ENCODE data around the gene DNAJC12. TPM values are rescaled to one million over a fixed set of nuclear protein-coding genes. Genes with fewer than 3 reads are reported as not detected.

DNAJC12 gene
- total and polyA plus RNA-seq, 7 donors: 2.1 to 20.4 (median 7.8) TPM

DNA sequence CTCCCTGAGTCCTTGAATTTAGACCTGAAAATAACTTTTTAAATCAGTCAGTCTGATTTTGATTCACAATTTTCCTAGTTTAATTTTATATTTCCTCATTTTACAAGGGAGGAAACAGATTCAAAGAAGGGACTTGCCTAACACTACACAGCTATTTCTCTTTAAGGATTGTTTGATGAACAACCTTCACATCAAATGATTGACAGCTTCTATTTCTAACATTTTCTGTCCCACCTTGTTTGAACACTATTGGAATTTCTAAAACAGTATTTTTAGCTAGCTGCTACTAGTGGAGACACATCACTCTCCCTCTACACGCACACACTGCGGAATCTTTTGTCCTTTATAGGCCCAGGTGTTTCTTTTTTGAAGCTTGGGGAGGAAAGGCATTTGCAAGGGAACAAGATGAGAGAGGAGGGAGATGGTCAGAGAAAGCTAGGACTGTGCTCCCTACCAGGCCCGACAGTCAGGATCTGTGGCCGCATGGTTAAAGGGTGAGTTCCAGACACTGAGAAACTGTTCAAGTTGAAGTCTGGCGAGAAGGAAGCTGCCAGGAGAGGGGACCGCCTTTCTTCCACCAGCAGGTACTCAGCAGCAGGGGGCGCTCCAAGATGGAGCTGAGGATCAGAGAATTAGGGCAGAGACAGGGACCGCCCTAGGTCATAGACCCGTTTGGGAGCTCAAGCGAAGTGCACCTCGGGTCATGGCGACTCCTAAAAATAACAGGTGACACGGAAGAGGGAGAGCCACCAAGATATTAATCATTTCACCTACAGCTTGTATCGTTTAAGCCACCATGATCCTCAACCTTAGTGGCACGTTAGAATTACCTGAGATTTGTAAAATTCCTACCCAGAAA lies 49.7 kb downstream of the DNAJC12 start:
- no peaks in the 10 kb centered on the region for H3K9me3 ChIP-seq
- H3K36me3 ChIP-seq (ENCODE audit: insufficient read depth in 1 of 2, low read depth in 1 of 2): no peaks in the 10 kb centered on the region
- TF ChIP-seq CTCF (IDR thresholded peaks at IDR 0.05): peak; percentile 65
- H3K4me3 ChIP-seq: no peak overlapping the region
- 24 to 33% (median 31%) methylated on average over 15 of the region's 15 CpGs for WGBS, 3 donors
- DNase-seq (peak; percentile 63 to 87), ATAC-seq (peak; percentile 91 to 99 (median 96))
- H3K27ac ChIP-seq: peak overlapping the region; percentile 50
- H3K4me1 ChIP-seq: no peaks in the 10 kb centered on the region
- no peaks in the 10 kb centered on the region for H3K27me3 ChIP-seq (ENCODE audit: insufficient read depth in 3 of 3, low read length in 2 of 3)
- intact Hi-C loops (cut with DNase I): no loop called here

DNA sequence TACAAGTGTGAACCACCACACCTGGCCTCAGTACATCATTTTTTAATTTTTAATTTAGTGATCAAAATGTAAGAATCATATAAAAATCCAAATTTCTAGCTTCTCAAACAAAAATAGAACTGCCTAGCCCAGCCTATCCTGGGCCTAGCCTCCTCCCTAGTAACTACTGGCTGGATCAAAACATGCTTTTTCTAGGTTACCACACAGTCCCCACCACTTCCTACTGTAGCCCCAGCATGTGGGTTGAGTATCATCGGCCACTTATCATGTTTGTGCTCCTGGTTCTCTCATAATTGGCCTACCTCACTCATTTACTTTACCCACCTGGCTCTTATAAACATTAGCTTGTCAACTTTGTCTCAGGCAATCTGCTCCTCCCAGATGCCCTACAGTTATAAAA lies 52.9 kb downstream of the DNAJC12 start:
- 78 to 93% (median 82%) methylated on average over 1 of the region's 1 CpG for WGBS, 3 donors
- H3K27ac ChIP-seq: no peak overlapping the region
- no peak for ATAC-seq
- no peaks in the 10 kb centered on the region for H3K27me3 ChIP-seq (ENCODE audit: insufficient read depth in 3 of 3, low read length in 2 of 3)
- H3K4me3 ChIP-seq: no peak overlapping the region
- no peaks in the 10 kb centered on the region for H3K36me3 ChIP-seq (ENCODE audit: insufficient read depth in 1 of 2, low read depth in 1 of 2)
- TF ChIP-seq CTCF (IDR thresholded peaks at IDR 0.05): no peak
- no peak for DNase-seq
- no peaks in the 10 kb centered on the region for H3K9me3 ChIP-seq
- intact Hi-C loops (cut with DNase I): no loop called here
- H3K4me1 ChIP-seq: no peaks in the 10 kb centered on the region

DNA sequence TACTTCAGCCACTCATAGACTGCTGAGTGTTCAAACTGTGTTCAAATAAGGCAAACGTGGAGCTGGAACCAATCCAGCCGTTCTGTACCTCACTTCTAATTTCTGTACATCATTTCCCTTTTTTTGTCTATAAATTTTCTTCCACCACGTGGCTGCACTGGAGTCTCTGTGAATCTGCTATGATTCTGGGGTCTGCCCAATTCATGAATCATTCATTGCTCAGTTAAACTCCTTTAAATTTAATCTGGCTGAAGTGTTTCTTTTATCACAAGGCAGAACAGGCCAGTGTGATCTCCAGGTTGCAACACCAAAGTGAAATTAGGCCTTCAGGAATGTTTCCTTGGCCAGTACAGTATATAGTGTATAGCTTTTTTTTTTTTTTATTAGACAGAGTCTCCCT lies 53.5 kb downstream of the DNAJC12 start:
- no peaks in the 10 kb centered on the region for H3K4me1 ChIP-seq
- H3K4me3 ChIP-seq: no peak overlapping the region
- TF ChIP-seq CTCF (IDR thresholded peaks at IDR 0.05): no peak
- ATAC-seq (no peak), DNase-seq (no peak)
- intact Hi-C loops (cut with DNase I): no loop called here
- no peaks in the 10 kb centered on the region for H3K27me3 ChIP-seq (ENCODE audit: insufficient read depth in 3 of 3, low read length in 2 of 3)
- WGBS, 3 donors: 27 to 43% (median 29%) methylated on average over 3 of the region's 3 CpGs
- H3K9me3 ChIP-seq: no peaks in the 10 kb centered on the region
- H3K36me3 ChIP-seq (ENCODE audit: insufficient read depth in 1 of 2, low read depth in 1 of 2): no peaks in the 10 kb centered on the region
- no peak overlapping the region for H3K27ac ChIP-seq

DNA sequence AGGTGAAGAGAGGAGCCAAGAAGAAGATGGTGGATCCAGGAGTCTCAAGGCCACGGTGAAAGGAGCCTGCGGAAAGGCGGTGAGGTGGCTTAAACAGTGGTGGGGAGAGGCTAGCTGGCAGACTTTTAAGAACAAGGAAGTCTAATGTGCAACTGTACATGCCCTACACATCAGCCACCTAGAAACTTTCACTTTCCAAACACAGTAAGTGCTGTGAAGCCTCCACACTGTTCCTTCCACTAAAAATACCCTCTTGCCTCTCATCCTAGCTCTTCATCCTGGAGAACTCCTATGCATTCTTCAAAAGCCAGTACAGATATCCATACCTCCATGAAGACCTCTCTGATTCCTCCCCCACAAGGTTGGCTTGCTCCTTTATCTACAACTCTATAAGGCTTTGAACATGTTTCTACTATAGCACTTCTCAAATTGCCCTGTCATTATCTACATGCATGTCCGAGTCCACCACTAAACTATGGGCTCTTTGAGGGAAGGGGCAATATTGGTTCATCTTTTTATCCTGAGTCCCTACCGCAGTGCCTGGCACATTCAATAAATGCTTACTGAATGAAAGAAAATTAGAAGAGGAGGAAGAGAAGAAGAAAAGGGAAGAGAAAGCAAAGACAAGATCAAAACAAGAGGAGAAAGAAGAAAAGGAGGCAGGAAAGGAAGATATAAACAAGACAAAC lies 54.2 kb downstream of the DNAJC12 start:
- no peak for DNase-seq
- H3K4me1 ChIP-seq: no peaks in the 10 kb centered on the region
- intact Hi-C loops (cut with DNase I): no loop called here
- no peaks in the 10 kb centered on the region for H3K27me3 ChIP-seq (ENCODE audit: insufficient read depth in 3 of 3, low read length in 2 of 3)
- WGBS, 3 donors: 82 to 95% (median 91%) methylated on average over 5 of the region's 5 CpGs
- H3K27ac ChIP-seq: no peak overlapping the region
- no peak for TF ChIP-seq CTCF (IDR thresholded peaks at IDR 0.05)
- no peaks in the 10 kb centered on the region for H3K9me3 ChIP-seq
- ATAC-seq: no peak
- no peak overlapping the region for H3K4me3 ChIP-seq
- no peaks in the 10 kb centered on the region for H3K36me3 ChIP-seq (ENCODE audit: insufficient read depth in 1 of 2, low read depth in 1 of 2)
